NCI-H1105 treated with DMSO at 0.1 percent for 48 hours (cell line): ENCODE results near the gene SBK3.
"Not testable (repeated sequence)": the region's sequence is repeated elsewhere in the genome, so short reads cannot be mapped to it uniquely, and the experiment has no call there.

Source experiments
- DNase-seq: peaks from one replicate; lab custom pipeline; 2025; lab: John Stamatoyannopoulos, UW

Gene SBK3

GRCh38 chr19:55545443-55545842 lies at the start of gene SBK3:
Gene SBK3 (minus strand): TSS chr19:55545543. CDS start chr19:55545543, 0 bp downstream.
- DNase-seq: no peak

GRCh38 chr19:55593096-55593772 lies 47.9 kb upstream of the SBK3 start:
- DNase-seq: no peak

GRCh38 chr19:55592391-55593090 lies 47.2 kb upstream of the SBK3 start:
- no peak for DNase-seq

- no peak for DNase-seq
Measured at GRCh38 chr19:55591555-55591954, 46.2 kb upstream of the SBK3 start.

GRCh38 chr19:55590617-55591016 lies 45.3 kb upstream of the SBK3 start:
- no peak for DNase-seq

GRCh38 chr19:55590109-55590508 lies 44.8 kb upstream of the SBK3 start:
- no peak for DNase-seq

- DNase-seq: no peak
Measured at GRCh38 chr19:55588738-55589137, 43.4 kb upstream of the SBK3 start.

- DNase-seq: peak; percentile 97
Measured at GRCh38 chr19:55586976-55587668, 41.8 kb upstream of the SBK3 start.

GRCh38 chr19:55585658-55586339 lies 40.5 kb upstream of the SBK3 start:
- peak; percentile 18 for DNase-seq

- DNase-seq: no peak
Measured at GRCh38 chr19:55584871-55585270, 39.5 kb upstream of the SBK3 start.

GRCh38 chr19:55583897-55584296 lies 38.6 kb upstream of the SBK3 start:
- DNase-seq: not testable (repeated sequence)

GRCh38 chr19:55582284-55582683 lies 36.9 kb upstream of the SBK3 start:
- DNase-seq: not testable (repeated sequence)

- no peak for DNase-seq
Measured at GRCh38 chr19:55581823-55582223, 36.5 kb upstream of the SBK3 start.

- DNase-seq: no peak
Measured at GRCh38 chr19:55581145-55581822, 35.9 kb upstream of the SBK3 start.

GRCh38 chr19:55580628-55581144 lies 35.3 kb upstream of the SBK3 start, which contains the start of gene ZNF579:
Gene ZNF579 (minus strand): TSS chr19:55580848. CDS start chr19:55579639, 1,209 bp downstream.
- DNase-seq: peak; percentile 89

- DNase-seq: no peak
Measured at GRCh38 chr19:55579766-55580621, 34.7 kb upstream of the SBK3 start.

GRCh38 chr19:55578761-55579747 lies 33.7 kb upstream of the SBK3 start:
- DNase-seq: no peak

- DNase-seq: no peak
Measured at GRCh38 chr19:55578031-55578760, 32.9 kb upstream of the SBK3 start.

- DNase-seq: no peak
Measured at GRCh38 chr19:55576746-55577145, 31.4 kb upstream of the SBK3 start.
